Stimulated activated CD8-positive, alpha-beta memory T cell treated with anti-CD3 and anti-CD28 coated beads, Interleukin-4, amount 100 ng/mL, for 48 hours (primary cell): ENCODE results near the gene KYNU.
"Not testable (repeated sequence)": the region's sequence is repeated elsewhere in the genome, so short reads cannot be mapped to it uniquely, and the experiment has no call there.

Source experiments
- DNase-seq: peaks from one replicate; pipeline ENCODE4 v3.0.0-alpha.2; 2020

KYNU gene

GRCh38 chr2:142877216-142877838 lies at the start of gene KYNU:
TSS of gene KYNU (plus strand) at chr2:142877664. CDS start at chr2:142885368, 7,704 bp downstream.
- DNase-seq, result no peak

GRCh38 chr2:142834021-142834420 lies 43.4 kb upstream of the KYNU start:
- DNase-seq, result no peak

GRCh38 chr2:142840436-142840835 lies 37.0 kb upstream of the KYNU start:
- no peak for DNase-seq

- DNase-seq, result no peak
Observed at GRCh38 chr2:142841788-142842187, 35.7 kb upstream of the KYNU start.

- no peak for DNase-seq
Observed at GRCh38 chr2:142842369-142842768, 35.1 kb upstream of the KYNU start.

- DNase-seq, result no peak
Observed at GRCh38 chr2:142843731-142844130, 33.7 kb upstream of the KYNU start.

GRCh38 chr2:142848023-142848606 lies 29.3 kb upstream of the KYNU start:
- DNase-seq, result no peak

GRCh38 chr2:142849820-142850219 lies 27.6 kb upstream of the KYNU start:
- DNase-seq, result no peak

- no peak for DNase-seq
Observed at GRCh38 chr2:142853912-142854311, 23.6 kb upstream of the KYNU start.

GRCh38 chr2:142857256-142858164 lies 20.0 kb upstream of the KYNU start:
- DNase-seq, result no peak

GRCh38 chr2:142858961-142859360 lies 18.5 kb upstream of the KYNU start:
- no peak for DNase-seq

- DNase-seq, result no peak
Observed at GRCh38 chr2:142862299-142862698, 15.2 kb upstream of the KYNU start.

- no peak for DNase-seq
Observed at GRCh38 chr2:142862847-142863246, 14.6 kb upstream of the KYNU start.

GRCh38 chr2:142863485-142863961 lies 13.9 kb upstream of the KYNU start:
- no peak for DNase-seq

GRCh38 chr2:142864605-142865004 lies 12.9 kb upstream of the KYNU start:
- DNase-seq, result not testable (repeated sequence)

GRCh38 chr2:142865924-142866323 lies 11.5 kb upstream of the KYNU start:
- DNase-seq, result no peak

GRCh38 chr2:142866426-142866825 lies 11.0 kb upstream of the KYNU start:
- DNase-seq, result no peak

GRCh38 chr2:142867136-142867535 lies 10.3 kb upstream of the KYNU start:
- DNase-seq, result no peak

- DNase-seq, result no peak
Observed at GRCh38 chr2:142868229-142868762, 9.2 kb upstream of the KYNU start.

GRCh38 chr2:142869065-142869460 lies 8.4 kb upstream of the KYNU start:
- DNase-seq, result not testable (repeated sequence)

GRCh38 chr2:142869461-142870106 lies 7.9 kb upstream of the KYNU start:
- DNase-seq, result no peak

GRCh38 chr2:142870526-142870925 lies 6.9 kb upstream of the KYNU start:
- no peak for DNase-seq

- no peak for DNase-seq
Observed at GRCh38 chr2:142871396-142871795, 6.1 kb upstream of the KYNU start.
